A549 (cell line): ENCODE results near the gene IMPG2.

Source experiments
- CEBPB ChIP-seq, 2 experiments: fragments of >200 bp in 1 of 2; sonication (Bioruptor Twin) in 1 of 2; formaldehyde crosslinking in 1 of 2; IDR thresholded peaks; 2 replicates each; pipeline ENCODE4 v1.6.1; 2012 to 2016
- CHD2 ChIP-seq: fragments of 150-350 bp; IDR thresholded peaks from 2 replicates; pipeline ENCODE4 v1.6.1; 2014; ENCODE audit warnings: low read length; ENCODE audit not compliant: partially characterized antibody
- EP300 ChIP-seq, 2 experiments: fragments of >200 bp; sonication (Bioruptor Twin); formaldehyde crosslinking; IDR thresholded peaks; 2 replicates in 1 of 2; 3 replicates in 1 of 2; pipeline ENCODE4 v1.6.1; 2016 to 2017
- ESRRA ChIP-seq: fragments of 150-350 bp; IDR thresholded peaks from 2 replicates; pipeline ENCODE4 v1.6.1; 2014; ENCODE audit warnings: mild to moderate bottlenecking, low read length, borderline replicate concordance
- HDAC2 ChIP-seq: fragments of 200-600 bp; sonication (generic); IDR thresholded peaks from 2 replicates; pipeline ENCODE4 v1.6.1; 2016
- JUNB ChIP-seq: fragments of >200 bp; sonication (Bioruptor Twin); formaldehyde crosslinking; IDR thresholded peaks from 2 replicates; pipeline ENCODE4 v1.6.1; 2016
- KDM5A ChIP-seq: fragments of 200-600 bp; sonication (generic); IDR thresholded peaks from 2 replicates; pipeline ENCODE4 v1.6.1; 2016; ENCODE audit warnings: antibody characterized with exemption, mild to moderate bottlenecking
- PBX3 ChIP-seq: IDR thresholded peaks from 2 replicates; pipeline ENCODE4 v1.6.1; 2012
- POLR2A ChIP-seq: IDR thresholded peaks from 2 replicates; pipeline ENCODE4 v1.6.1; 2012; ENCODE audit warnings: mild to moderate bottlenecking, low read length
- POLR2AphosphoS2 ChIP-seq: conservative IDR thresholded peaks from 2 replicates; pipeline ENCODE4 v1.6.1; 2012; ENCODE audit warnings: low read length, improper control_type of control experiment, inconsistent platforms
- RARB ChIP-seq: fragments of 250-450 bp; sonication (Bioruptor Pico); IDR thresholded peaks from 2 replicates; pipeline ENCODE4 v1.8.0; 2021; ENCODE audit warnings: mild to moderate bottlenecking, moderate library complexity
- TFCP2L1 ChIP-seq: fragments of 250-450 bp; sonication (Bioruptor Pico); IDR thresholded peaks from 2 replicates; pipeline ENCODE4 v1.5.0; 2021; ENCODE audit warnings: mild to moderate bottlenecking
- ZFP36 ChIP-seq: fragments of 450-650 bp; IDR thresholded peaks from 2 replicates; pipeline ENCODE4 v1.6.1; 2014; ENCODE audit warnings: borderline replicate concordance; ENCODE audit not compliant: partially characterized antibody
- TF ChIP-seq, protein P1 (sequence below): fragments of >200 bp; sonication (Bioruptor Twin); formaldehyde crosslinking; IDR thresholded peaks from 3 replicates; pipeline ENCODE4 v1.5.1; 2016

DNA sequence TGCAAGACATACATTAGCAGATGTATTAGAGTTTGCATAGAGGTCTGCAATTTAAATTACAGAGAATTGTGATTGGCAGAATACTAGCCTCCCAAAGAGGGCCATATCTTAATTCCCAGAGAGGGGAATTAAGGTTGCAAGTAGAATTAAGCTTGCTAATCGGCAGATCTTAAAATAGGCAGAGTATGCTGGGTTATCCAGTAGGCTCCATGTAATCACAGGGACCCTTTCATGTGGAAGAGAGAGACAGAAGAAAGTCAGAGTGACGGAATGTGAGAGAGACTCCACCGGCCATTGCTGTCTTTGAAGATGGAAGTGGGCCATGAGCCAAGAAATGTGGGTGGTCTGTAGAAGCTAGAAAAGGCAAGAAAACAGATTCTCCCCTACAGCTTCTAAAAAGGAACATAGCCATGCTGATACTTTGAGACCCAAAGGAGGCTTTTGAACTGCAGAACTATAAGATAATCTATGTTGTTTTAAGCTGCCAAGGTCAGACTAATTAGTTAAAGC lies 38.8 kb downstream of the IMPG2 start:
- no peak for TF ChIP-seq EP300 (IDR thresholded peaks at IDR 0.05)
- no peak for TF ChIP-seq POLR2A
- TF ChIP-seq, protein P1, sequence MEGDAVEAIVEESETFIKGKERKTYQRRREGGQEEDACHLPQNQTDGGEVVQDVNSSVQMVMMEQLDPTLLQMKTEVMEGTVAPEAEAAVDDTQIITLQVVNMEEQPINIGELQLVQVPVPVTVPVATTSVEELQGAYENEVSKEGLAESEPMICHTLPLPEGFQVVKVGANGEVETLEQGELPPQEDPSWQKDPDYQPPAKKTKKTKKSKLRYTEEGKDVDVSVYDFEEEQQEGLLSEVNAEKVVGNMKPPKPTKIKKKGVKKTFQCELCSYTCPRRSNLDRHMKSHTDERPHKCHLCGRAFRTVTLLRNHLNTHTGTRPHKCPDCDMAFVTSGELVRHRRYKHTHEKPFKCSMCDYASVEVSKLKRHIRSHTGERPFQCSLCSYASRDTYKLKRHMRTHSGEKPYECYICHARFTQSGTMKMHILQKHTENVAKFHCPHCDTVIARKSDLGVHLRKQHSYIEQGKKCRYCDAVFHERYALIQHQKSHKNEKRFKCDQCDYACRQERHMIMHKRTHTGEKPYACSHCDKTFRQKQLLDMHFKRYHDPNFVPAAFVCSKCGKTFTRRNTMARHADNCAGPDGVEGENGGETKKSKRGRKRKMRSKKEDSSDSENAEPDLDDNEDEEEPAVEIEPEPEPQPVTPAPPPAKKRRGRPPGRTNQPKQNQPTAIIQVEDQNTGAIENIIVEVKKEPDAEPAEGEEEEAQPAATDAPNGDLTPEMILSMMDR: no peak
- no peak for TF ChIP-seq TFCP2L1 (CRISPR knock-in tag)
- no peak for TF ChIP-seq POLR2AphosphoS2
- TF ChIP-seq PBX3: no peak
- TF ChIP-seq CHD2: no peak
- TF ChIP-seq RARB (CRISPR knock-in tag): no peak
- no peak for TF ChIP-seq ESRRA
- TF ChIP-seq KDM5A: no peak
- no peak for TF ChIP-seq CEBPB (IDR thresholded peaks at IDR 0.05)
- TF ChIP-seq ZFP36: no peak
- TF ChIP-seq JUNB: no peak
- TF ChIP-seq HDAC2: no peak
